K562 (cell line): ENCODE measurements around the gene AGR3. TPM values are rescaled to one million over a fixed set of nuclear protein-coding genes. Genes with fewer than 3 reads are reported as not detected.

Experiments used
- ATAC-seq: fragments of 200-7000 bp; cut with Tn5 transposase; 3 replicates; pipeline ENCODE4 v1.9.1; 2020; ENCODE audit warnings: moderate library complexity
- BruUV-seq: library from RNA; stranded (reverse); fragments of 400-500 nt; replicated peaks from 2 replicates; lab custom pipeline; 2021; lab: Mats Ljungman, UMichigan
- CTCF ChIA-PET: fragments of 300-600 bp; formaldehyde crosslinking; extraction: SDS; loops from one replicate; lab custom pipeline; 2021; ENCODE audit warnings: low intra/inter-chr PET ratio; lab: Yijun Ruan, JAX
- POLR2A ChIA-PET: fragments of 300-600, 350-650 bp; sonication (Branson Sonifier 250); formaldehyde crosslinking; extraction: SDS; loops from one replicate; lab custom pipeline; 2021; ENCODE audit warnings: antibody characterized with exemption, inconsistent platforms; lab: Yijun Ruan, JAX
- DNase-seq, 4 experiments: peaks; one replicate each; pipeline versions ENCODE4 v3.0.0 to v3.0.0-alpha.2; 2011 to 2018; ENCODE audit warnings: low spot score in 3 of 4, mixed read lengths in 3 of 4; ENCODE audit errors: extremely low read depth in 1 of 4
- FAIRE-seq: peaks from 2 replicates; lab custom pipeline; 2011; peaks lifted over from hg19 to GRCh38; lab: Jason Lieb, UNC
- H2AFZ ChIP-seq: 2 replicates; pipeline ENCODE4 v1.6.0; 2011; ENCODE audit warnings: low read depth, low read length, control low read depth, inconsistent platforms
- H3K27ac ChIP-seq: fragments of 200-600 bp; 3 replicates; pipeline ENCODE4 v1.8.0; 2011; ENCODE audit warnings: low read depth, mild to moderate bottlenecking, control low read depth, inconsistent platforms, low read length, moderate library complexity, mixed read lengths; ENCODE audit errors: extremely low read depth
- H3K27me3 ChIP-seq, 2 experiments: fragments of 300-600 bp in 1 of 2; 2 replicates in 1 of 2; 3 replicates in 1 of 2; pipeline versions ENCODE4 v1.6.0 to v1.8.0; 2011; ENCODE audit warnings: inconsistent platforms in 2 of 2, low read length in 2 of 2, mild to moderate bottlenecking in 1 of 2, mixed read lengths in 1 of 2, moderate library complexity in 1 of 2; ENCODE audit not compliant: control insufficient read depth in 2 of 2, insufficient read depth in 2 of 2
- H3K36me3 ChIP-seq: fragments of 300-600 bp; 3 replicates; pipeline ENCODE4 v1.8.0; 2011; ENCODE audit warnings: mild to moderate bottlenecking, low read length, inconsistent platforms; ENCODE audit not compliant: control insufficient read depth, insufficient read depth
- H3K4me1 ChIP-seq, 2 experiments: fragments of 200-600 bp in 1 of 2; replicated peaks in 1 of 2; 2 replicates in 1 of 2; 3 replicates in 1 of 2; pipeline versions ENCODE4 v1.5.1 to v1.8.0; 2011; ENCODE audit warnings: inconsistent platforms in 2 of 2, low read length in 2 of 2, mild to moderate bottlenecking in 1 of 2, mixed read lengths in 1 of 2, moderate library complexity in 1 of 2; ENCODE audit not compliant: control insufficient read depth in 2 of 2, insufficient read depth in 2 of 2
- H3K4me2 ChIP-seq: 2 replicates; pipeline ENCODE4 v1.6.1; 2011; ENCODE audit warnings: low read length, control low read depth, inconsistent platforms, mixed read lengths; ENCODE audit not compliant: insufficient read depth
- H3K4me3 ChIP-seq: fragments of 200-600 bp; sonication (generic), shearing (Covaris generic); 2 replicates; pipeline ENCODE4 v1.5.1; 2016; ENCODE audit warnings: control low read depth, inconsistent platforms
- H3K79me2 ChIP-seq: fragments of 200-600 bp; 3 replicates; pipeline ENCODE4 v1.8.0; 2011; ENCODE audit warnings: low read length, inconsistent platforms; ENCODE audit not compliant: control insufficient read depth, insufficient read depth
- H3K9ac ChIP-seq, 2 experiments: 2 replicates each; pipeline versions ENCODE4 v1.6.0 to v1.6.1; 2011; ENCODE audit warnings: low read depth in 2 of 2, low read length in 2 of 2, control low read depth in 1 of 2, inconsistent platforms in 1 of 2, mild to moderate bottlenecking in 1 of 2, mixed read lengths in 1 of 2; ENCODE audit not compliant: insufficient read depth in 1 of 2
- H3K9me1 ChIP-seq: one replicate; pipeline ENCODE4 v1.6.0; 2011; ENCODE audit warnings: inconsistent platforms, mild to moderate bottlenecking, low read length, moderate library complexity; ENCODE audit not compliant: control insufficient read depth, insufficient read depth
- H3K9me3 ChIP-seq: replicated peaks from 2 replicates; pipeline ENCODE4 v1.5.1; 2011; ENCODE audit warnings: low read depth, low read length, inconsistent platforms; ENCODE audit not compliant: control insufficient read depth, insufficient read depth
- H4K20me1 ChIP-seq: replicated peaks from 2 replicates; pipeline ENCODE4 v1.6.1; 2011; ENCODE audit warnings: low read length, inconsistent platforms, mixed read lengths; ENCODE audit not compliant: control insufficient read depth, insufficient read depth
- CBX1 ChIP-seq: sonication (generic); IDR thresholded peaks from 2 replicates; pipeline ENCODE4 v1.6.1; 2016; ENCODE audit warnings: antibody characterized with exemption, low read depth, mild to moderate bottlenecking
- ESRRB ChIP-seq: fragments of 250-450 bp; sonication (Bioruptor Pico); IDR thresholded peaks from 2 replicates; pipeline ENCODE4 v1.5.0; 2020; ENCODE audit warnings: mild to moderate bottlenecking, moderate library complexity, borderline replicate concordance
- GTF2F1 ChIP-seq: IDR thresholded peaks from 2 replicates; pipeline ENCODE4 v1.6.1; 2011; ENCODE audit warnings: low read depth, low read length, improper control_type of control experiment
- KLF13 ChIP-seq: fragments of 450-650 bp; IDR thresholded peaks from 2 replicates; pipeline ENCODE4 v1.6.1; 2016; ENCODE audit warnings: missing genetic modification characterization, low read depth, mild to moderate bottlenecking, missing compliant biosample characterization, moderate library complexity, borderline replicate concordance
- L3MBTL2 ChIP-seq: fragments of 450-650 bp; IDR thresholded peaks from 2 replicates; pipeline ENCODE4 v1.6.1; 2016; ENCODE audit warnings: mild to moderate bottlenecking, moderate library complexity
- MCM2 ChIP-seq: fragments of 450-650 bp; IDR thresholded peaks from 2 replicates; pipeline ENCODE4 v1.6.1; 2017; ENCODE audit warnings: low read depth, mild to moderate bottlenecking
- RAD51 ChIP-seq: fragments of 450-650 bp; IDR thresholded peaks from 2 replicates; pipeline ENCODE4 v1.7.1; 2016; ENCODE audit warnings: low read depth, mild to moderate bottlenecking, borderline replicate concordance
- ZNF445 ChIP-seq: fragments of 250-450 bp; sonication (Bioruptor Pico); IDR thresholded peaks from 2 replicates; pipeline ENCODE4 v1.4.0; 2020; ENCODE audit warnings: low read depth, mild to moderate bottlenecking, moderate library complexity
- WGBS: fragments of 100-300 bp; shearing (Covaris generic); methylation state at CpG from one replicate; pipeline ENCODE4 v1.1.6; 2016; ENCODE audit warnings: low coverage, mixed read lengths; ENCODE audit not compliant: insufficient coverage; ENCODE audit errors: missing lambda C conversion rate; 5-methylcytosine and 5-hydroxymethylcytosine counted together
- in situ Hi-C: fragments of 300-500 bp; cut with MboI; formaldehyde crosslinking; loops from 4 replicates; pipeline ENCODE4 v1.15.0; 2018; ENCODE audit warnings: inconsistent platforms, mixed read lengths
- intact Hi-C: fragments of 100-400 bp; cut with micrococcal nuclease; formaldehyde crosslinking; loops from 2 replicates; pipeline ENCODE4 v1.14.2; 2022
- polyA plus RNA-seq, 8 experiments: library from polyadenylated mRNA; depleted of rRNA in 4 of 8; stranded (reverse) in 5 of 8; unstranded in 3 of 8; fragments of >200 nt; fragmentation: Nextera tagmentation in 2 of 8; fragmentation: Illumina TruSeq in 1 of 8; extraction: Ambion mirVana in 2 of 8; extraction: Trizol in 1 of 8; gene quantifications; 2 replicates each; pipeline versions ENCODE4 v1.2.1 to v1.2.3, GENCODE V29; 2011 to 2014; ENCODE audit warnings: inconsistent platforms in 1 of 8, missing spikeins in 1 of 8
- total RNA-seq, 7 experiments: library from RNA; depleted of rRNA in 6 of 7; stranded (reverse); fragments of >200 nt in 6 of 7; fragmentation: Illumina TruSeq in 2 of 7; extraction: Trizol in 2 of 7; gene quantifications; 2 replicates each; pipeline versions ENCODE4 v1.2.1 to v1.2.3, GENCODE V29; 2011 to 2021; ENCODE audit warnings: low replicate concordance in 1 of 7
- TF ChIP-seq, protein P1 (sequence below), 3 experiments: IDR thresholded peaks in 2 of 3; conservative IDR thresholded peaks in 1 of 3; 2 replicates each; pipeline ENCODE4 v1.5.1; 2011 to 2012; ENCODE audit warnings: low read length in 3 of 3, mild to moderate bottlenecking in 3 of 3, control low read depth in 2 of 3, improper control_type of control experiment in 1 of 3, inconsistent platforms in 1 of 3, low read depth in 1 of 3, mixed read lengths in 1 of 3, moderate library complexity in 1 of 3; ENCODE audit not compliant: insufficient read depth in 2 of 3
- TF ChIP-seq, protein P2 (sequence below): fragments of 250-450 bp; sonication (Bioruptor Pico); IDR thresholded peaks from 2 replicates; pipeline ENCODE4 v1.8.0; 2021; ENCODE audit warnings: moderate library complexity, mild to moderate bottlenecking, inconsistent platforms
- TF ChIP-seq, protein P3 (sequence below): sonication (generic); formaldehyde crosslinking; IDR thresholded peaks from 2 replicates; pipeline ENCODE4 v1.8.0; 2023; ENCODE audit warnings: missing genetic modification reagents, mild to moderate bottlenecking, borderline replicate concordance

Gene AGR3
- total and polyA plus RNA-seq, 9 of the 15 experiments (the other 6 are each of a cell fraction or from before 2014, with no cell fraction given), result not detected

DNA sequence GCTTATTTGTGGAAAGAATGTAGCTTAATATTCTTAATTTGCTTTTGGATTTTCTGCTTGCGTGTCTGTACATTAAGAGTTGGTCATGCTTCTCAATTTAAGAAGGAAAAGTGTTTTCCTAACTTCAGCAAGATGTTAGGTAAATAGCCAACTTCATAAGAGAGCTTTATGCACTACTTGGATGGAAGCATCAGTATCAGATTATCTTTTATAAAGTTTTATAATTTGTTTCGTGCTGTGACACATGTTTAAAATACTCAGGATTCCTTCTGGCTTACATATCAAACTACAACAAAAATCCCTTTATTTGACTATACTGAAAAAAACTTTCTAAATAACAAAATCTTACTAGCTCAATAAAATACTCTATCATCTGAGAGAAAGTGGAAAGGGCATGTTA lies 42.1 kb downstream of the AGR3 start:
- H3K4me3 ChIP-seq, result no peak overlapping the region
- no peaks in the 10 kb centered on the region for H3K36me3 ChIP-seq
- no peak overlapping the region for H3K27ac ChIP-seq
- H3K27me3 ChIP-seq, result peaks cover 0 to 5% of the 10 kb centered on the region in 2 experiments; a peak in 2 of 5 replicates
- intact Hi-C loops (no loop called here), in situ Hi-C loops (no loop called here)
- ATAC-seq (no peak), FAIRE-seq (no peak), DNase-seq (no peak)
- no peak for TF ChIP-seq GTF2F1
- TF ChIP-seq L3MBTL2, result no peak
- TF ChIP-seq, protein P1, sequence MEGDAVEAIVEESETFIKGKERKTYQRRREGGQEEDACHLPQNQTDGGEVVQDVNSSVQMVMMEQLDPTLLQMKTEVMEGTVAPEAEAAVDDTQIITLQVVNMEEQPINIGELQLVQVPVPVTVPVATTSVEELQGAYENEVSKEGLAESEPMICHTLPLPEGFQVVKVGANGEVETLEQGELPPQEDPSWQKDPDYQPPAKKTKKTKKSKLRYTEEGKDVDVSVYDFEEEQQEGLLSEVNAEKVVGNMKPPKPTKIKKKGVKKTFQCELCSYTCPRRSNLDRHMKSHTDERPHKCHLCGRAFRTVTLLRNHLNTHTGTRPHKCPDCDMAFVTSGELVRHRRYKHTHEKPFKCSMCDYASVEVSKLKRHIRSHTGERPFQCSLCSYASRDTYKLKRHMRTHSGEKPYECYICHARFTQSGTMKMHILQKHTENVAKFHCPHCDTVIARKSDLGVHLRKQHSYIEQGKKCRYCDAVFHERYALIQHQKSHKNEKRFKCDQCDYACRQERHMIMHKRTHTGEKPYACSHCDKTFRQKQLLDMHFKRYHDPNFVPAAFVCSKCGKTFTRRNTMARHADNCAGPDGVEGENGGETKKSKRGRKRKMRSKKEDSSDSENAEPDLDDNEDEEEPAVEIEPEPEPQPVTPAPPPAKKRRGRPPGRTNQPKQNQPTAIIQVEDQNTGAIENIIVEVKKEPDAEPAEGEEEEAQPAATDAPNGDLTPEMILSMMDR (IDR thresholded peaks at IDR 0.05 in 2 of 3, conservative IDR thresholded peaks at IDR 0.05 in 1 of 3; ENCODE audit: insufficient read depth in 2 of 3, low read depth in 1 of 3, low read length in 3 of 3), result no peak
- TF ChIP-seq, protein P2, sequence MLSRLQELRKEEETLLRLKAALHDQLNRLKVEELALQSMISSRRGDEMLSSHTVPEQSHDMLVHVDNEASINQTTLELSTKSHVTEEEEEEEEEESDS (CRISPR knock-in tag), result no peak
- TF ChIP-seq ZNF445 (CRISPR knock-in tag), result no peak
- TF ChIP-seq MCM2, result no peak
- TF ChIP-seq, protein P3, sequence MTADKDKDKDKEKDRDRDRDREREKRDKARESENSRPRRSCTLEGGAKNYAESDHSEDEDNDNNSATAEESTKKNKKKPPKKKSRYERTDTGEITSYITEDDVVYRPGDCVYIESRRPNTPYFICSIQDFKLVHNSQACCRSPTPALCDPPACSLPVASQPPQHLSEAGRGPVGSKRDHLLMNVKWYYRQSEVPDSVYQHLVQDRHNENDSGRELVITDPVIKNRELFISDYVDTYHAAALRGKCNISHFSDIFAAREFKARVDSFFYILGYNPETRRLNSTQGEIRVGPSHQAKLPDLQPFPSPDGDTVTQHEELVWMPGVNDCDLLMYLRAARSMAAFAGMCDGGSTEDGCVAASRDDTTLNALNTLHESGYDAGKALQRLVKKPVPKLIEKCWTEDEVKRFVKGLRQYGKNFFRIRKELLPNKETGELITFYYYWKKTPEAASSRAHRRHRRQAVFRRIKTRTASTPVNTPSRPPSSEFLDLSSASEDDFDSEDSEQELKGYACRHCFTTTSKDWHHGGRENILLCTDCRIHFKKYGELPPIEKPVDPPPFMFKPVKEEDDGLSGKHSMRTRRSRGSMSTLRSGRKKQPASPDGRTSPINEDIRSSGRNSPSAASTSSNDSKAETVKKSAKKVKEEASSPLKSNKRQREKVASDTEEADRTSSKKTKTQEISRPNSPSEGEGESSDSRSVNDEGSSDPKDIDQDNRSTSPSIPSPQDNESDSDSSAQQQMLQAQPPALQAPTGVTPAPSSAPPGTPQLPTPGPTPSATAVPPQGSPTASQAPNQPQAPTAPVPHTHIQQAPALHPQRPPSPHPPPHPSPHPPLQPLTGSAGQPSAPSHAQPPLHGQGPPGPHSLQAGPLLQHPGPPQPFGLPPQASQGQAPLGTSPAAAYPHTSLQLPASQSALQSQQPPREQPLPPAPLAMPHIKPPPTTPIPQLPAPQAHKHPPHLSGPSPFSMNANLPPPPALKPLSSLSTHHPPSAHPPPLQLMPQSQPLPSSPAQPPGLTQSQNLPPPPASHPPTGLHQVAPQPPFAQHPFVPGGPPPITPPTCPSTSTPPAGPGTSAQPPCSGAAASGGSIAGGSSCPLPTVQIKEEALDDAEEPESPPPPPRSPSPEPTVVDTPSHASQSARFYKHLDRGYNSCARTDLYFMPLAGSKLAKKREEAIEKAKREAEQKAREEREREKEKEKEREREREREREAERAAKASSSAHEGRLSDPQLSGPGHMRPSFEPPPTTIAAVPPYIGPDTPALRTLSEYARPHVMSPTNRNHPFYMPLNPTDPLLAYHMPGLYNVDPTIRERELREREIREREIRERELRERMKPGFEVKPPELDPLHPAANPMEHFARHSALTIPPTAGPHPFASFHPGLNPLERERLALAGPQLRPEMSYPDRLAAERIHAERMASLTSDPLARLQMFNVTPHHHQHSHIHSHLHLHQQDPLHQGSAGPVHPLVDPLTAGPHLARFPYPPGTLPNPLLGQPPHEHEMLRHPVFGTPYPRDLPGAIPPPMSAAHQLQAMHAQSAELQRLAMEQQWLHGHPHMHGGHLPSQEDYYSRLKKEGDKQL (CRISPR knock-in tag), result no peak
- TF ChIP-seq RAD51, result no peak
- no peak for TF ChIP-seq CBX1
- no peak for TF ChIP-seq ESRRB (CRISPR knock-in tag)
- no peak for TF ChIP-seq KLF13 (tag)
- no peak overlapping the region for H3K9ac ChIP-seq
- no peaks in the 10 kb centered on the region for H3K9me3 ChIP-seq
- no peak overlapping the region for H2AFZ ChIP-seq
- no peaks in the 10 kb centered on the region for H4K20me1 ChIP-seq
- ChIA-PET CTCF (no interaction called here), POLR2A (interaction anchor here (1.6 kb wide), 1 partner anchor 23 kb away, joined by 4 read pairs; no protein-coding TSS in a partner anchor)
- no TSS peak for BruUV-seq
- H3K79me2 ChIP-seq, result no peaks in the 10 kb centered on the region
- no peaks in the 10 kb centered on the region for H3K4me1 ChIP-seq
- 0% methylated on average over 2 of the region's 2 CpGs for WGBS
- no peak overlapping the region for H3K4me2 ChIP-seq
- no peaks in the 10 kb centered on the region for H3K9me1 ChIP-seq
